GM18909 (cell line): ENCODE data around the gene ATL1.
A peak's percentile ranks its signal among the peaks of the same experiment; 100 is the strongest.
"Not testable (repeated sequence)": the region's sequence is repeated elsewhere in the genome, so short reads cannot be mapped to it uniquely, and the experiment has no call there.

Experiments
- ATAC-seq: cut with Tn5 transposase; IDR thresholded peaks from one replicate; pipeline ENCODE4 v1.9.1; 2021; ENCODE audit warnings: mild to moderate bottlenecking; ENCODE audit not compliant: unreplicated experiment, poor library complexity

The ATL1 gene

DNA sequence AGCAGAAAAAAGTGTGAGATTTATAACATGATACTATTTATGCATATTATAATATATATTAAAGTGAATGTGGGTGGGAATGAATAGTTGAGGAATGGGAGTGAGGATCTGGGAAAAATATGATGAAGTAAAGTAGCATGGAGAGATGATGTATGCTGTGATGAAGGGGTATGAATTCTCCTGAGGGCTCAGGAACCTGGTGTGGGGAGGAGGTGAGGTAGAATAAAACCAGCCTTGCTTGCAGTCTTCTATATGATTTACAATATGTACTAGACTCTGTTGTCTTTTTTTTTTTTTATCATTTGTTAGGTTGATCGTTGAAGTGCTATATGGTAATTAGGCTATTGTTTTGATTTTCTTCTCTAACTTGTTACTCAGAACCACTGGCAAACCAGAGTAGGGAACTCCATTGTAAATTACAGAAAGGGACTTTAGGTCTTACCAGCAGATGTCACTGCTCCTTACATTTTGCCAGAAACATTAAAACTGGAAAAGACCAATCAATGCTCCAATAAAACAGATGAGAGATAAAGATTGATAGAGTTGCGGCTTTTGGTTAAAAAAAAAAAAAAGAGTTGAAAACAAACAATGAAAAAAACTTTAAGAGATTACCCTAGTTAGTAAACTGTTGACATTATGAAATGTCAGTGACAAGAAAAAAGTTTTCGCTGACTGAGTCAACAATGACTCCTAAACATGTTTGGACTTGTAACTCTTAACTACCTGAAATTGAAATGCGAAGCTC lies 39.9 kb downstream of the ATL1 start:
- ATAC-seq = no peak

DNA sequence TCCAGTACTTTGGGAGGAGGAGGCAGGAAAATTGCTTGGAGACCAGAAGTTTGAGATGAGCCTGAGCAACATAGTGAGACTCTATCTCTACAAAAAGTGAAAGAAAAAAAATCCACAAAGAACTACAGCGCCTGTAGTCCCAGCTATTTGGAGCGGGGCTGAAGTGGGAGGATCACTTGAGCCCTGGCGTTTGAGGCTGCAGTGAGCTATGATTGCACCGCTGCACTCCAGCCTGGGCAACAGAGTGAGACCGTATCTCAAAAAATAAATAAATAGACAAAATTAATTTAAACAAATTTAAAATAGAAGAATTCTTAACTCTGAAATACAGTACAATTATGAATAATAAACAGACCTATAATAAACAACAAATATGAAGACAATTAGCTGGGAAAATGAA lies 40.9 kb downstream of the ATL1 start:
- no peak for ATAC-seq

DNA sequence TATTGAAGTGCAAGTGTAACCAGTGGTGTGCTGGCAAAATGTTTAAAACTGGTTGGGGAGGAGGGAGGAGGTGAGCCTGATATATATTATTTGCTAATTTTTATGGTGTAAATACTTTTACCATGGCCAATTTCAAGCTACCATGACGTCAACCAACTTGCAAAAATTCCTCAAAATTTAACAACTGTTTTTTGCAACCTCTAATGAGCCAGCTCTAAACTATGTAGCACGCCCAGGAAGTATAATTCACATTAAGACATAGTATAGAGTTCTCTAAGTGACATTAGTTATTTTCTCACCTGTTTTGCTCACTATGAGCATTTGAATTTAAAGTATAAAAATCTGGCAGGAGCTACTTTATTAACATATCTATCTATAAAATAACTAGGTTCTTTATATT lies 41.4 kb downstream of the ATL1 start:
- no peak for ATAC-seq

DNA sequence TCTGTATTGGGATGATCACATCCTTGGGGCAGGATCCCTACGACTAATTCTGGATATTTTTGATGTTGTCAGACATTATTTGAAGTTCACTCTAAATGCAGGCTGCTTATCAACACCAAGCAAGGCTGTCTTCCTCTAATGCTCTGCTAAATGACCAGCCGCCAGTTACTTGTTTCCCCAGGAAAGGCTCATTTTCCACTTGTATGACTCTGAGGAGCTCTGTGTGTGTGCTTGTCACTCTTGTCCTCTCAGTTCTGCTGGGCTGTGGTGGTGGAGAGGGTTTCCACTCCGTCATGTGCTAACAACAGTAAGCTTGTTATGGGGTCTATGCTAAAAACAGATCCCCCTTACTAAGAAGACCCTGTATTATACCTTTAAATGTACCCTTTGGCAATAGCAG lies 42.1 kb downstream of the ATL1 start:
- no peak for ATAC-seq

DNA sequence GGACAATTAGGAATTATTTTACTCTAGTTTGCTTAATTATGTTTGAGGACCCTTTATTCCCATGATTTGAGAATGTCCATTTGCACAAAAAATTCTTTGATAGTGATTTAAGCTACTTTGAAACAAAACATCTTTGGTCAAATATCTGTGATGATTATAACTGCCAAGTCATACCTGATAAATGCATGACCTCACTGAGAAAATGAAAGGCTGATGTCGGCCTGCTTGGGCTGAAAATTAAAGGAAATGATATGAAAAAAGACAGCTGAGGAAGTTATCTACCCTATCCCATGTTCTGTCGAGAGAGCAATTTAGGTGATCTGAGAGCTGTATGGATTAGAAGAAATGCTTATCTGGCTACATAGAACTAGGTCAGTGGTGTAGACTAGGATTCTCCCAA lies 43.6 kb downstream of the ATL1 start:
- no peak for ATAC-seq

DNA sequence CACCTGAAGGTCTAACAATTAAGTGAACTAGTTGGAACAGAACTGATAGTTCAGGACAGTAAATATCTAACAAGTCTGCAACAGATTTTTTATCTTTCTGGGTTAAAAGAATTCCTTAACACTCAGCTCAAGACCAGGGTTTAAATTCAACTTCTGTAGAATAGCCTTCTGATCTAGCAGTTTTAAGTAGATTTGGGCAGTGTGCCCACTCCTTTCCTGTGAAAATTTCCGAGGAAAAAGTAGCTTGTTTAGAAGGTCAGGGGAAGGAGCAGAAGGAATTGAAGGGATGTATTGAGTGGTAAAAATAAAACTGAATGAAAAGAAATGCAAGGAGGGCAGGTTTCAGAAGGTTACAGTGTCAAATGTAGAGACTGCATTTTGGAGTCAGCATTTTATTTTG lies 45.8 kb downstream of the ATL1 start:
- ATAC-seq = no peak

DNA sequence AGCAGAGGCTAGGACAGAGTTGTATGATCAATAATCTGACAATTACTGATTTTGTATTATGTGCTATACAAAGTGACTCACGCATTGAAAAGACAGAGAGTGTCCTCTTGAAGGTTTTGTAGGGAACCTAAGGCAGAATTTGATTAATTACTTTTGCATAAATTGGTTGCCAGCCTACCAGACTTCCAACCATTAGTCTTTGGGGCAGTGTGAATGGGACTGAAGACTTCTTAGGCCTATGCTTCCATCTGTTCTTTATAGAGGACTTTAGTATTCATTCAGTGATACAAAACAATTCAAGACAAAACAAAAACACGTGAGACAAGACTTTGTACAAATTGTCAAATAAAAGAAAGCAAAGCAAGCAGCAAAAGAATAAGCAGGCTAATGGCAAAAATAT lies 46.5 kb downstream of the ATL1 start:
- ATAC-seq = no peak

DNA sequence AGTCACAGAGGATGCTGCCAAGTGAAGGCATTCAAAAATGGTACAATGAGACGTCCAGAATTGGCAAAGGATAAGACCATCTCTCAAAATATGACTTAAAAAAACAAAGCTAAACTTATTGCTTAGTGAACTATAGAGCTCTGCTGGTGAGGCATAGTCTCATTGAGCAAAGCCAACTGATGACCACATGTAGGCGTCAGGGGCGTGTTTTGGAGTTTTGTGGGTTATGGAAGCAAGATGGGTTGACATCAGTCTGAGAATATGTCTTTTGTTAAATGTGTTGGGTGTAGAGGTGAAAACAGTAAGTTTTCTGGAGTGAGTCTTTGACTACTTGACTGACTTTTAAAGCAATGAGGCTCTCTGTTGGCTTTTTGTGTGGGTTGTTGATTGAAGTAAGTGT lies 47.2 kb downstream of the ATL1 start:
- no peak for ATAC-seq

DNA sequence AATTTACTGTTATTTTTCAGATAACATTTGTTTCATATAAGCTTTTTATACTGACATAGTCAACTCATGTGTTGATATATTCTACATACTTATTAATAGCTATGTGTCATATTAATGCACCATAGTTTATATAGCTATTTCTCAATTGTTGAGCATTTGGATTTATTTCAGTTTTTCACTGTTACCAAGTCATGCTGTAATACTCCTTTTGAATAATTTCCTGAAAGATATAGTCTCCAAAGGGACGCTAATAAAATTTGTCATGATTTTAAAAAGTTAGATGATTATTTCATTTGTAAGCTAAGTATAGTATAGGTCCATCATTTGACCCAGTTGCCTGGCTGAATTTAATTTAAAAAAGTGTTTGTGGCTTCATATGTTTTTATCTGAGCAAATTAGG lies 47.8 kb downstream of the ATL1 start:
- no peak for ATAC-seq

DNA sequence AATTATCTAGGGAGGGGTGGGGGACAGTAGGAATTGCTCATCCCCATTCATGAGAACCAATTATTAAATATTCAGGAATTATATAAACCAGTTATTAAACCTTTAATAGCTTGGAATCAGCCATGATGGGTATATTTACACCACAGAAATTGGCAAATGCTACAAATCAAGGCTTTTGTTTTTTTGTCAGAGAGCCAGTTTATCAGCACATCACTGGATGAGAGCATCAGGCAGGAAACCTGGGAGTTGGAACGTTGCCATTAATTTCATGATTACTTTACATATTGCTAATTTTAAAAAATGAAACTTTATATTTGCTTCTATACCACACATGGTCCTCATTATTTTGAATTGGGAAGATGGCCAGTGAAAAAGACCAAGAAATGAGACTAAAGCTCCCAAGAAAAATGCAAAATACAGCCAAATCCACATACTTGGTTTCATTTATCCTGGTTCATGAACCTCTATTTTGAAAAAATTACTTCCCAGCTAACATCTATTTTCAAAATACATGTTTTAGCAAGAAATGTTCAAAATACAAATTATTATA lies 48.4 kb downstream of the ATL1 start:
- ATAC-seq = no peak

DNA sequence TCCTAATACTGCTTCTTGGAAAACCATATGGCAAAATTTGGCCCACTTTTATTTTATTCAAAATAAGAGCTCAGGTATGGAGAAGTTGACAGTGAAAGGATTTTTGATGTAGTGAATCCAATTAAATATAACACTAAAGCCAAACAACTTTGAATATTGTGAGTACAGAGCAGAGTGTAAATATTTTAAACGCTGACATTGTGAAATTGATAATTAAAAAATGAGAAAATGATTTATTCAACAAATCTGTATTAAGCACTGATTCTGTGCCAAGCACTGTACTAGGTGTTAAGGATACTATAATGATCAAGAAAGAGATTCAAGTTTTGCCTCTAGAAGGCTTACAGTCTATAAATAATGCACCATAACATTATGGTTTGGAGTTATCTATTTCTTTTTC lies 50.5 kb downstream of the ATL1 start:
- ATAC-seq = no peak

DNA sequence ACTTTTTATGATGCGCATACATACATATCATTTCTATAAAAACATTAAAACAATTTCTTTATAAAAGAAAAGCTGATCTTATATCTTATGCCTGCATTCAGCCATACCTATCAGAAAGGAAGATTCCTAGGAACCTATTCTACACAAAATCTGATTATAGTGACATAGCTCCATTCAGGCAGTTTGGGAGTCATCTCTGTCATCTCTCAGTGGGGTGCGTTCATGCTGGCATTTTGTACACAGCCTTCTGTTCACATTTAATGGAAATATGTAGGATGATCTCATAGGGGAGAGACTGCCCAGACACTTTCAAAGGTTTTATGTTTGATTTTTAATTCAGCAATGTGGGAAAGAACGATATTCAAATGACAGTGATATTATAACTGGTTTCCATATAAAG lies 52.9 kb downstream of the ATL1 start:
- ATAC-seq = no peak

DNA sequence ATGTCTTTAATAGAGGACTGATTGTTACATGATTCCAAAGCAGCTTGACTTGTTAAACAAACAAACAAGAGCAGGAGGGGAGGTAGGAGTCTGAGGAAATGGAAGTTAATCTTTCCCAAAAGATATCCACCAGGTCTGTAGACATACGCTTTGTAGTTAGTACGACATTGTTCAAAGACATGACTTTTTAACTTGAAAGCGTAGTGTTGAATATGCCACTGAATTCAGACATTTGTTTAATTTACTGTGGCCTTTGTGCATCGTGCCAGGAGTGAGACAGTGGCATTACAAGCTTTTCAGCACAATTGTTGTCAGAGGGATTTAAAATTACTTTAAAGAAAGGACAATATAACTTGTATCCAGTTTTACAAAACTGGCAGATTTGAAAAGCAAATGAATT lies 55.1 kb downstream of the ATL1 start:
- ATAC-seq = no peak

DNA sequence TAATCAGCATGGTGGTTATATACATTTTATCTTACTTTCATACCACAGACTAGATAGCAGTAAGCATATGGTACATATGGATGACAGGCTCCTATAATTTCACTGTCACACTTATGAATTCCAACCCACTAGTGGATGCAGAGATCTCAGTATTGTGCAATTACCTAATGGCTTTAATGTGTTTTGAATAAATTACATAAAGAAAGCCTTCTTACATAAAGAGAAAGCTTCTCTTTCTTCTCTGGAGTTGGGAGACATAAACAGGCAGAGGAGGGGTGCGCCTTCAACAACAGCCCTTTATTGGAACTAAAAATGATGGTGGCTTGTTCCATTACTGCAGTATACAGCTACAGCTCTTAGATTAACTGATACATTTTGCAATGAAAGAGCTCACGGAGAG lies 55.6 kb downstream of the ATL1 start:
- ATAC-seq = no peak

DNA sequence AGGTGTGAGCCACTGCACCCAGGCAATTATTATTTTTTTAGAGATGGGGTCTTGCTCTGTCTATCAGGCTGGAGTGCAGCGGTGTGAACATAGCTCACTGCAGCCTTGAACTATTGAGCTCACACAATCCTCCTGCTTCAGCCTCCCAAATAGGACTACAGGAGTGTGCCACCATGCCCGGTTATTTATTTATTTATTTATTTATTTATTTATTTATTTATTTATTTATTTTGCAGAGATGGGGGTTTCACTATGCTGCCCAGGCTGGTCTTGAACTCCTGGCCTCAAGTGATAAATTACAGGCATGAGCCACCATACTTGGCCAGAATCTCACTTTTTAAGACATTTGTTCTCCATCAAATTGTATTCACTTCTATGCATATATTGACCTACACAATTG lies 56.3 kb downstream of the ATL1 start:
- no peak for ATAC-seq

DNA sequence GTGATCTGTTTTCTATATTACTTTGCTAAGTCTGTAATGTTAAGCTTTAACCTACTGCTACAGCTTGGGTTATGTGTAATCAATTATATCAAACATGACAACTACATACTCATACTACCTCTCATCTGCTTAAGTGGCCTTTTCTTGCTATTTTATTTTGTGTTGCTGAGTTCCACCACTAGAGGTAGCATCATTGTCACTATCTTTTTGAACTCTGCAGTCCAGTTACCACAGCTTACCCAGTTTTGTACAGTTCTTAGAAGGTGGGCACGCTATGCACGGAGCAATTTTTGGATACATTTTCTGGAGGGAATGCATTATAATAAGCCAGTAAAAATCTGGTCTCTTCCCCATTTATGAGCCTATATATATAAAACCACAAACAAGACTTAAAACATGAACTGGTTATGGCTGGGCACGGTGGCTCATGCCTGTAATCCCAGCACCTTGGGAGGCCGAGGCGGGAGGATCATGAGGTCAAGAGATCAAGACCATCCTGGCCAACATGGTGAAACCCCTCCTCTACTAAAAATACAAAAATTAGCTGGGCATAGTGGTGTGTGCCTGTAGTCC lies 59.7 kb downstream of the ATL1 start:
- peak; percentile 53 for ATAC-seq

DNA sequence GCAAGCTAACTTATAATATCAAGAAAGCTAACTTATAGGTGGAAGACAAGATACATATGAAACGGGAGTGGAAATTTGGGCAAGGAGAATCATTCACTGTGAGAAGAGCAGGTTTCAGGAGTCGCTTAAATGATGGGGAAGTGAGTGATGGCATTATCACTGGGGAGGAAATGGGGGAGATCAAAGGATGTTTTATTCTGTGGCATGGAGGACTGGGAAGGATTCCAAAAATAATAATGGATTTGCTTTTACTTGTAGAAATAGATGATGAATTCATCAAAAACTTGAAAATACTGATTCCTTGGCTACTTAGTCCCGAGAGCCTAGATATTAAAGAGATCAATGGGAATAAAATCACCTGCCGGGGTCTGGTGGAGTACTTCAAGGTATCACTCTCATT lies 60.4 kb downstream of the ATL1 start:
- no peak for ATAC-seq

DNA sequence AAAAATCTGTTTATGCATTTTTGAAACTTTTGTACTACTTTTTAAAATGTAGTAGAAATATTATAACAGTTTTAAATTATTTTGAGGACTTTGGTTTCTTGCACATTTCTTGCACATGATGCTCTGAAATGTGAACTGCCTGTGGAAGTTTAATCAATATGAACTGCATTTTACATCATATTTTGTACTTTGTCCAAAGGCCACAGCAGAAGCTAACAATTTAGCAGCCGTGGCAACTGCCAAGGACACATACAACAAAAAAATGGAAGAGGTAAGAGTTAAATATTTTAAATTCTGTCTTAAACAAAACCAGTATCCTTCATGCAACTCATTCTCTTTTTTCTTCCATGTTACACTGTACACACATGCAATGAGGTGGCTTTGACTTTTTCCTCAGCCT lies 63.0 kb downstream of the ATL1 start:
- ATAC-seq = no peak

DNA sequence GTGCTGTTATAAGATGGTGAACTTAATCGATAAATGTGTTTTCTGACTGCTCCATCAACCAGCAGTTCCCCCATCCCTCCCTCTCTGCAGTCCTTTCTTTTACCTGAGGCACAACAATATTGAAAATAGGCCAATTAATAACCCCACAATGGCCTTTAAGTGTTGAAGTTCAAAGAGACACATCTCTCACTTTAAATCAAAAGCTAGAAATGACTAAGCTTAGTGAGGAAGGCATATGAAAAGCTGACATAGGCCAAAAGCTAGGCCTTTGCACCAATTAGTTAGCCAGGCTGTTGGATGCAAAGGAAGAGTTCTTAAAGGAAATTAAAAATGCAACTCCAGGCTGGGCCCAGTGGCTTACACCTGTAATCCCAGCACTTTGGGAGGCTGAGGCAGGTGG lies 64.5 kb downstream of the ATL1 start:
- ATAC-seq = no peak

DNA sequence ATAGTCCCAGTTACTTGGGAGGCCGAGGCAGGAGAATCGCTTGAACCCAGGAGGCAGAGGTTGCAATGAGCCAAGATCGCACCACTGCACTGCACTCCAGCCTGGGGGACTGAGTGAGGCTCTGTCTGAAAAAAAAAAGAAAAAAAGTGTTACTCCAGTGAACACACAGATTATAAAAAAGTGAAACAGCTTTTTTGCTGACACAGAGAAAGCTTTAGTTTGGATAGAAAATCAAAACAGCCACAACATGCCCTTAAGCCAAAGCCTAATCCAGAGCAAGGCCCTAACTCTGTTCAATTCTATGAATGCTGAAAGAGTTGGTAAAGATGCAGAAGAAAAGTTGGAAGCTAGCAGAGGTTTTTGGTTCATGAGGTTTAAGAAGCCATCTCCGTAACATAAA lies 65.0 kb downstream of the ATL1 start:
- ATAC-seq = not testable (repeated sequence)

DNA sequence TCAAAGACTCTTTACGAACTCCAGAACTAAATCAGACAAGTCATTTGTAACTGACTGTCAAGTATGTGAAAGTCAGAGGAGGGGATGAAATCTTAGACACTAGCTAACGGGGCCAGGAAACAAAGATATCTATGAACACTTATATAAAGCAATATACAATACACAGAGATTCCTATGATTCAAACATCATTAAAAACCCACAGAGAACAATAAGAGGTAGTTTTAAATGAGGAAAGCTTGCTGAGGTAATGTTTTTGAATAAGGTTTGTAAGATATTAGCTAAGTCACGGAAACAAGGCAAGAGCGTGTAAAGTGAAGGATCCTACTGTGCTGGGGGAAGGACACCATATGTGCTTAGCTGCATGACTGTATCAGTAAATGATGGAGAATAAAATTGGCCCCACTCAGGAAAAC lies 71.5 kb downstream of the ATL1 start:
- ATAC-seq = no peak

DNA sequence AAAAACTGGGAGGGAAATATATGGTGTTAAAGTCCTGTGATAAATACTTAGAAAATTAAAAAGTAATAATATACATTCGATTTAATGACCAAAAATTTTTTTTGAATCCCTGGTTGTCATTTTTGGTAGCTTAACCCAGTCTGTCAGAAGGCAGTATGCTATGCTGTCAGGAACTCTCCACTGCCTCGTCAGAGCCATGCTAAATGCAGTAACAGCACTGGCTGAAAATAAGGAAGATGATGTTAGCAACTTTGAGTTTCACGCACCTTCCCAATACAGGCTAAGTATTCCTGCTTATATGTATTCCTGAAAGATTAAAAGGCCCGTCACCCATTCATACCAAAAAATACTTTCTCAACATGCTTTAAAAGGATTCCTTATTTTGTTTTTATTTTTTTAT lies 74.0 kb downstream of the ATL1 start:
- no peak for ATAC-seq
